Measurements from ENCODE around the gene SH3GL1. TPM values are rescaled to one million over a fixed set of nuclear protein-coding genes. Genes with fewer than 3 reads are reported as not detected.
A peak's percentile ranks its signal among the peaks of the same experiment; 100 is the strongest.

The SH3GL1 gene
- total RNA-seq, 1 donor from 2014 or later = 78.5 TPM

DNA sequence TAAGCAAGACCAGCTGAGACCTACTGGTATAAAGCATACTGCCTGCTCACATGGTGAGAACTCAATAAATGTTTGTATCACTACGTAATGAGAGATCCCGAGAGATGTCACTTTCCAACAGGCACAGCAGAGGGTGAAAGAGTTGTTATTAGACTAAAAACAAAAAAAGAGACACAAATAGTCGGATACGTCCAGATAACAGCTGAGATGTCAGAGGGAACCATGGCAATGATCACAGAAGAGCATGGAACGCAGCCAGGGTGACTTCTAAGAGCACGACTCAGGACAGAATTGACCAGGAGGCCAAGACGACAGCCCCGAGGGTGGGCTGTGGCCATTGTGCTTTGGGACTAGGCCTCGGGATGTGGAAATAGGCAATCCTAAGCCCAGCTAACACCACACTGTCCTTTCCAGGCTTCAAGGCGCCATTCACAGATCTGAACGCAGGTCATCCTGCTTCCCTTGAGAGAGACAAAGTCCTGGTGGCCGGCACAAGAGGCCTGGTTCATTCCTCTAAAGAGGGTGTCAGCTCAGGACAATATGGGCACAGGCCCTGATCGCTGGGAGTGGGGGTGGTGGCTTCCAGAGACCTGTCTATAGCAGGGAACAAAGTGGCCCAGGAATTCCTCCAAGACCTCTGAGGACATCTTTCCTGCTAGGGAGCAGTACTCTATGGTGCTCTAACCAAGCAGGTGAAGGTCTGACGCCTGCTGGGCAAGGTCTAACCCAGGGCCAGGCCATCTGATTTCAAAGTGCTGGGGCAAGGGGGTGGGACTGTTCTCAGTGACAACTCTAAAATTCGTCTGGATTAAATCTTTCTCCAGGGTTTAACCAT is 3.2 kb downstream of the SH3GL1 start:
- DNase-seq (ENCODE audit: low spot score) = no peak

DNA sequence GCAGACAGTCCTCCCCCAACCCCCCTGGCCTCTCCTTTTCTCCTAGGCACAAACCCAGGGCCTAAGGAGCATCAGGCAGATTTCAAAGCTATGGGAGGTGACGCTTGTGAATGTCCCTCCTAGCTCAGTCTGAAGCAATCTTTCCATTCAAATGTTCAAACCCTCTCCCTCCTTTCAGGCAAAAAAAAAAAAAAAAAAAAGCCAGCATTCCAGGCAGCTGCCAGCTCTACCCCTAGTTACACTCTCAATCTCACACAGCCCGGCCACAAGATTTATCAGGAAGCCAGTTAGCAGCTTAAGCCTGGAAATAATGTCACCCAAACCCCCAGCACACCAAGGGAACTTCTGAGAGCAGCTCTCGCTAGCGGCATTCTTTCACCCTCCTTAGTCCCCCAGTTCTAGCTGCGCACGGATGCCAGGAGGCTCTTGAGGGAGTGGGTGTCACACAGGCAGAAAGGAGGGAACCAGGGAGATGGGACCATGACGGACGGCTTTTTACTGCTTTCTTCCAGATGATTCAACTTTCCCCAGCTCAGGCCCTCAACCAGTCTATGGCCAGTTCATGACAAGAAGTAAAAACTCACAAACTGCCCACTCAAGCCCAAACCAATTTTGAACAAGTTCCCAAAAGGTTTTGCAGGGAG is 6.3 kb downstream of the SH3GL1 start:
- DNase-seq (ENCODE audit: low spot score) = no peak

DNA sequence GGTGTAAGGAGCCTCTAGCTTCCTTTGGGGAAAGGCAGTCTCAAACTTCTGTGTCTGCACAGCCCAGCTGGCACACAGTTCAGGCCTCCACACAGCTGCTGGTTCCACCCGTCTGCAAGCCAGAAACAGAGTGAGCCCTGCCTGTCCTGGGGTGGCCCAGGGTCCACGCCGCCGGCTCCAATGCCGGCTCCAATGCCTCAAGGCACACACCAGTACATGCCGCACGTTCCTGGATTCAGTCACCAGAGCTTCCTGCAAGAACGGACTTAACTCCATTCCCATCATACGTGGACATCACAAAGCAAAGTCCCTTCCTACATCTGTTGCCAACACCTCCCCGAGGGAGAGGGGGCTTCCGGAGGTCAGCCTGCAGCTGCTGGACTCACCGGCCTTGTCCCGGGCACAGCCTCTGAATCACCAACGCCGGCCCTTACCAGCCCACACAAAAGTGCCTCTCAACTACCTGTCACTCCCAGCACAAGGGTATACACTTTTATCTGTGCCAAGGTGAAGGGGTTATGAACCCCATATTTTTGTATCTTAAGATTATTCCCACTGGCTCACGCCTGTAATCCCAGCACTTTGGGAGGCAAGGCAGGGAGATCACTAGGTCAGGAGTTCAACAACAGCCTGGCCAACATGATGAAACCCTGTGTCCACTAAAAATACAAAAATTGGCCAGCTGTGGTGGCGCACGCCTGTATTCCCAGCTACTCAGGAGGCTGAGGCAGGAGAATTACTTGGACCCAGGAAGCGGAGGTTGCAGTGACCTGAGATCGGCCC is 8.5 kb downstream of the SH3GL1 start:
- no peak for DNase-seq (ENCODE audit: low spot score)

DNA sequence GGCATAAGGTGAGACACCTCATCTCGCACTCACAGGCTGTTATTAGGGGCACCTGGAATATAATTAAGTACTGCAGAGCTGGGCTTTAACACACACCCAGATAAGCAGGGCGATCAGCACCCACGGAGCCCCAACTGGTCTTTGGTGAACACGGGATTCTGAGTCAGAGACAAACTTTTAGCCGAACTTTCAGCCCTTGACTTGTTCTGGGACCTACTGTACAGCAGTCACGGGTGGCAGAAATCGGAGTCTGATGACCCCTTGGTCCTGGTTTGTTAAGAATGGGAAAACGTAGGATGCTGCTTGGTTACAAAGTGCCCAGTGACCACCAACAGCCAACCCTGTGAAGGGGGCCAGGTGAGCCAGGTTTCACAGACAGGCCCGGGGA is 9.0 kb downstream of the SH3GL1 start:
- no peak for DNase-seq (ENCODE audit: low spot score)

DNA sequence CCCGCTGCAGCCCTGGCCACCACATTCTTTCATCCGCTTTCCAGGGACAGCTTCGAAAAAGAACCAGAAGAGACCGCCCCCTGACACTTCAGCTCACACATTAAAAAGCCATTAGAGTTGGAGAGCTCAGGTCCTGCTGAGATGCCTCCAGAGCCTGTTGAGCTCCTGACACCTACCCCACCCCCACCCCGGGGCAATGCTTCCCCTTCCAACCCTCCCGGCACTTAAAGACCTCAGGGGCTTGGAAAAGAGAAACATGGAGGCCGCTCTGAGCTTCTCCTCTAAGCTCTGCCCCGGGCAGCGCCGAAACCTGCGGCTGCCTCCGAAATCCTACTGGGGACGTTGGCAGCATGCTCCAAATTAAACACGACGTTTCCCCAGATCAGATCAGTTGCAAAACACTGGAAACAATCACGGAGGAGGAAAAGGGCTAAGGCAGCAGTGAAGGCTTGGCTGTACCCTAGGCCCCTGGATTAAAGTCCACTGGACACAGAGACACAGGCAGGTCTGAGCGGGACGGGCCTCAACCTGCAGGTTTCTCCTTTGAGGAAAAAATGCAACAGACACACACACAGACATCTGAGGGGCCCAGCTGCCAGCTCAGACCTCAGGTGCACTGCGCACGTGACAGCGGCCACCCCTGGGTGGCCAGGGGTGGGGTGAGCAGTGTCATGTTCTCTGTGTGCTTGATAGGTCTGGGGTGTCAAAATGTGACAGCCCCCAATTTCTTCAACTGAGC is 9.6 kb downstream of the SH3GL1 start:
- DNase-seq (ENCODE audit: low spot score) = no peak

DNA sequence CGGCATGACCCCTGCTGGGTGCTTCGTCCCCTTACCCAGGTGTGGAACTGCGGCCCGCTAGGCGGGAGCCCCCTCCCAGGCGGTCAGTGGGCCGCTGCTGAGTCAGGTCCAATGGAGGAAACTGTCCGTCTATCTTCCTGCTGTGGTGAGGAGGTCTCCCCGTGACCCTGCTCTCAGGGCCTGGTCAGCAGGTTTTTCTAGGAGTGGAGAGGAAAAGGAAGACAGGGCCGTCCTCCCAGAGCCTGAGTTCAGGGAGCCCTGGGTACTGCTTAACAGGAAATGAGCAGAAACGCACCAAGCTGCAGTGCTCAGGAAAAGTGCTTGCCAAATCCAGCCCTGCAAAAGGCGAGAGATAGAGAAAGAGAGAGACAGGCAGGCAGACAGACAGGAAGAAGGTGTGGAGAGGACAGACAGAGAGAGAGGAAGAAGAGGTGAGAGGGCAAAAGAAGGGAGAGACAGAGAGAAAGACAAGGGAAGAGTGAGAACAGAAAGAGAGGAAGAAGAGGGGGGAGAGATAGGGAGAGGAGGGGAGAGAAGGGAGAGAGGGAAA is 10.3 kb downstream of the SH3GL1 start:
- no peak for DNase-seq (ENCODE audit: low spot score)

DNA sequence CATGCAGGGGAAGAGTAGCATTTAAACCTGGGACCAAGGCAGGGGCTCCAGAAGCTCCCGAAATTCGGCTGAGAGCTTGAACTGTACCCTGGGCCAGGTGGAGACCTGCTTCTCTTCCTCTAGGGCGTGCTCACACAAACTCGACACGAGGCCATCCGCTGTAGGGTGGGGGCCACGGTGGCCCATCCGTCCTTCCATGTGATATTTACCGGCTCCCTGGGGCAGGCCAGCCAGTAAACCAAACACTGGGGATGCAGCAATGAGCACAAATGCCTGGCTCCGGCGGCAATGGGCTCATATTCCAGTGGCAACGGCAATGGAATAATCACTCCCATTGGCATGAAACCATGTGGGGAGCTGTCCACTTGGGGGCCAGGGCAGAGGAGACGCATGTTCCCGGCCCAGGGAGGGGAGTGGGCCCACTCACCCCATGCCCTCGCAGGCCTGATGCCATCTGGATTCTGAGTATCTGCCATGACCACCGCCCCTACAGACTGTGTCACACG is 10.8 kb downstream of the SH3GL1 start:
- no peak for DNase-seq (ENCODE audit: low spot score)

DNA sequence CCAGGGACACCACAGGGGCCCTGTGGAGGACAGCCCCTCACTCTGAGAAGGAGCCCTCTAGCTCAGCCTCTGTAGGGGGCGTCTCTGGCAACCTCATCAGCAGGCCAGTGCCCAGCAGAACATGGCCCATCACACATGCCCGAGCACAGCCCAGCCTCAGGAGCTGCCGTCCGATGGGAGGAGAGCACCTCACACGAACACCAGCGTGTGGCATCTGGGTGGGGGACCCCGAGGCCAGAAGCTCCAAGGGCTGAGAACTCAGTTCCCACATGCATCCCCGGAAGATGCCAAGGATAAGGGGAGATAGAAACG is 11.3 kb downstream of the SH3GL1 start:
- no peak for DNase-seq (ENCODE audit: low spot score)

DNA sequence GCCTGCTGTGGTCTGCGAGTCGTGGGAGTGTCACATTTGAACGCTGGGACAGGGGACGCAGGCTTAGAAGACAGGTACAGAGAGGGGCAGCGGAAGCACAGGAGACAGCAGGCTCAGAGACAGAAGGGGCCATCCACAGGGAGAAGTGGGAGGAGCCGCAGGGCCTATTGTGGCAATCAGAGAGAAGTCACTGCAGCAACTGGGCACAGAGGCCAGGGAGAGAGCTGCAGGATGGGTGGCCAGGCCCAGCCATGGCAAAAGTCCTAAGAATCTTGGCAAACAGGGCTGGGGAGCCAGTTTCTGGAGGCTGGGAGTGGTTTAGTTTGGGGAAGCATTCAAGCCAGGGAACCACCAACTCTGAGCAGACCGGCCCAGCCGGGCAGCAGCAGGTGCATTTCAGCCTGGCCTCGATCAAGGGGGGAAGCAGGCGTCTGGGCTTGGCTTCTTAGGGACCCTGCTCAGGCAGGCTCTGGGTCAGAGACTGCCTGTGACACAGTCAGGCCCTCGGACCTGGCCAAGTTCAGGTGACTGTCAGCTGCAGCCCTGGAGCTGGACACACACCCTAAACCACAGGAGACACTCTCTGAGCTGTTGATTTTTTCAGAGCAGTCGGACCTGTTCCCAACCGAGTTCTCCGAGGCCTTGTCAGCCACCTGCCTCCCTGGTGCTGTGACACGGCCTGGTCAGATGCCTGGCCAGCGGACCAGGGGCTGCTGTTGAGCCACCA is 11.8 kb downstream of the SH3GL1 start:
- DNase-seq (ENCODE audit: low spot score) = peak; percentile 76

DNA sequence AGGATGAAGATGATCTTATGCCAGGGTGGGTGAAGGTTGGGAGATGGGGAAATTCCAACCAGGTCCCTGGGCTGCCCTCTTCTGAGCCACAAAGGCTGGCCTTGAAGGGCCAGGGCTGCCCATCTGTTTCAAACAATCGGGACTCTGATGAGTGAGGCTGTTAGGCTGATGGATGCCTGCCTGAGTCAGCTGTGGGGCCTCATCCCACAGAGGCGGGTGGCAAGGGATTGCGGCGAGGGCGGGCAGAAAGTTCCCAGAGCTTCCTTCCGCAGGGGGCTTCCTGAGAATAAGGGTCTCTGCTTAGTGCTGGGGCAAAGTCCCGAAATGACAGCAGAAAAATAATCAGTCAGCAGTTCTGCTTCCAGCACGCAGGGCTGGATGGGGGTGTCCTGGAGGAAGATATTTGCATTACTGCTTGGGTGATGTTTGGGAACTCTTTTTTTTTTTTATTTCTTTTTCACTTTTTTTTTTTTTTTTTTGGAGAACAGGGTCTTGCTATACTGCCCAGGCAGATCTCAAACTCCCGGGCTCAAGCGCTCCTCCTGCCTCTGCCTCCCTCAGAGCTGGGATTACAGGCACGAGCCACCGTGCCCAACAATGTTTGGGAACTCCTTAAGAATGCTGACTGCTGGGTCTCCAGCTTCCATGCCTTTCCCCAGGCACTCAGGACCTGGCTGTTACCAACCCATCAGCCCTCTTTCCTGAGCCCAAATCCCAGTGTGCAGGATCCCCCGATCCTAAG is 14.1 kb downstream of the SH3GL1 start:
- no peak for DNase-seq (ENCODE audit: low spot score)

DNA sequence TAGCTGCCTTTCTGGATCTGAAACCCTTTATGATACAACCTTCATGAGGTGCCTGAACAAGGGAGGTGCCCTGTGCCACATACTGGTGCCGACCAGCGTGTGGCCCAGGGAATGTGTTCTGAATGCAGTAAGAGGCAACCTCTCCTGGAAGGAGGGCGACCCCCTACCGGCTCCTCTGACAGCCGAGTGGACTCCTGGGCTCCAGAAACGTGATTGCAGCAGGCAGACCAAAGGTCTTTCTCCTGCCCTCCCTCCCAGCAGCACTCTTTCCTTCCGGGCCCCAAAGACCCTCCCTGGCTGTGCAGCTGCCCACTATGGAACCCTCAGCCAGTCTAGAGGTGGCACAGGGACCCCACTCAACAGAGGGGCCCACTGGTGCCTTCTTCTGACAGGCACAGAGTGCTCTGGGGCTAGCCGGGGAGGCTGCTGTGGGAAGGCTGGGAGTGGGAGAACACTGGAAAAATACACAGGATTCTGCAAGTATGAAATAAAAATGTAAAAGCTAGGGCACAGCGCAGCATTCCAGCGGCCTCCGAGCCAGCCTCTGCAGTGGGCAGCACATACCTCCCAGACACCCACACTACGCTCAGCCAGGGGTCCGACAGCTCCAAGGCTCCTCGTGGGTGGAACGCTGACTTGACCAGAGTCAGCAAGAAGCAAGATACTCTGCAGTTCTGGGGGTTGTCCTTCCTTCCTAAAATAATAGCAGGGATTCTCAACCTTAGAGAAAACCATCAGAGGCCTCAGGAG is 14.9 kb downstream of the SH3GL1 start:
- no peak for DNase-seq (ENCODE audit: low spot score)

DNA sequence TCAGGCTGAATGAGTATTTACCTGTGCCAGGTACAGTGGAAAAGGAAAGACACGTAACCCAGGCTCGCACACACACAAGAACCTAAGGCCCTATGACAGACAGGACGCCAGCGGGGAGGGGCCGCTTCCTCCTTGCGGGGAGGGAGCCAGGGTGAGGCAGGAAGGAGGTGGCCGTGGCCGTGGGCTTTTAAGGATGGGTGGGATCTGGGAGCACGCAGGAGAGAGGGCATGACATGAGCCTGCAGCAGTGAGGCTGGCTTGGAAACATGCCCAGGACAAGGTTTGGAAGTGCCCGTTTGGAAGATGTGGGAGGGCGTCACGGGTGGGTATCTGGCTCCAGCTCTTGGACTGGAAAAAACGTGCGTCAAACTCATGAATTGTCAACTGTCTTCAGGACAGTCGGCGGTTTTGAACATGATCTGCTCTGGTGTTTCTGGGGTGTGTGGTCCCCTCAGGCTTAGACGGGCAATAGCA is 20.1 kb downstream of the SH3GL1 start:
- no peak for DNase-seq (ENCODE audit: low spot score)

DNA sequence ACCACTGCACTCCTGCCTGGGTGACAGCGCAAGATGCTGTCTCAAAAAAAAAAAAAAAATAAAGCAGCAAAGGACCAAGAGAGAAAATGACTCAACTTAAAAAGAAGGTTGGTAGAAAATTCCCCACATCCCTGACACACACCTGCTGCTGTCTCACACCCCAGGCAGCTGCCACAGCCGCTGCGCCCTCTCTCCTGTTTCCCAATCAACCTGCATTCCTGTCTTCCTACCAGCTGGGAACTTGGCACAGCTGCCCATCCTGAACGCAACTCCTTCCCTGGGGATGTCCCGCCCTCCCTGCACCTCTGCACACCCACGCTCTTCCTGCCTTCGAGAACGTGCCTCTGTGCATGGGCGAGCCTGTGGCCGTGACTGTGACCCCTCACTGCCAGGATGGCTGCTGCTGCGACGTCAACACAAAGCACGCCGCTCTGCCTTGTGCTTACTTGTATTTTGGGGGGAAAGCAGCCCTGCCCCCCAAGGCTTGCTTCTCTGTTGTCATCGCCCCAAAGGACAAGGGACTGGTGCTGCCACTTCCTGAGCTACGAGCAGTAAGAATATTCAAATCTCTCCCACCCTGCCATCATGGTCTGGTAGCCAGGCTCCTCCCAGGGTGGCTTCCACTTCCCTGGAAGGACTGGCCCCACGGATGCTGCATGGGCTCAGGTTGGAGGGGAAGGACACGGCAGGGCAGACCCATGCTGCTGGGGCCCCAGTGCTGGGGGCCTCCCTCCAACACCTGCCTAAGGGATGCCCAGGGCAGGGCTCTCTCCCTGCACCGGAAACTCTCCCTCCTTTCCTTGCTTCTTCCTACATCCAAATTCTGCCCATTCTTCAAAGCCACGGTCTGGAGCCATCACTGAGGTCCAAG is 20.7 kb downstream of the SH3GL1 start:
- no peak for DNase-seq (ENCODE audit: low spot score)

DNA sequence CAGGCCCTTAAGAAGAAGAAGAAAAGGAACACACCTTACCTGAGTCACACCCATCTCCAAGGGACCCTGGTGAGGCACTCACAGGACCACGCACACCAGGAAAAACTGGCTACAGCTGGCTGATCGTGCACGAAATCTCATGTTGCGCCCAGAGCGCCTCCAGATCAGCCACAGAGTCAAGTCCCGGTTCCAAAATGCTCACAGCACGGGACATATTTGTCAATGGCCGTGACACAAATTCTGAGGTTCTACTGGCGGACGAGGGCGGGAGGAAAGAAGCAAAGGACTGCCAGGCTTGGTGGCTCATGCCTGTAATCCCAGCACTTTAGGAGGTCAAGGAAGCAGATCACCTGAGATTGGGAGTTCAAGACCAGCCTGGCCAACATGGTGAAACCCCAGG is 21.5 kb downstream of the SH3GL1 start:
- no peak for DNase-seq (ENCODE audit: low spot score)

DNA sequence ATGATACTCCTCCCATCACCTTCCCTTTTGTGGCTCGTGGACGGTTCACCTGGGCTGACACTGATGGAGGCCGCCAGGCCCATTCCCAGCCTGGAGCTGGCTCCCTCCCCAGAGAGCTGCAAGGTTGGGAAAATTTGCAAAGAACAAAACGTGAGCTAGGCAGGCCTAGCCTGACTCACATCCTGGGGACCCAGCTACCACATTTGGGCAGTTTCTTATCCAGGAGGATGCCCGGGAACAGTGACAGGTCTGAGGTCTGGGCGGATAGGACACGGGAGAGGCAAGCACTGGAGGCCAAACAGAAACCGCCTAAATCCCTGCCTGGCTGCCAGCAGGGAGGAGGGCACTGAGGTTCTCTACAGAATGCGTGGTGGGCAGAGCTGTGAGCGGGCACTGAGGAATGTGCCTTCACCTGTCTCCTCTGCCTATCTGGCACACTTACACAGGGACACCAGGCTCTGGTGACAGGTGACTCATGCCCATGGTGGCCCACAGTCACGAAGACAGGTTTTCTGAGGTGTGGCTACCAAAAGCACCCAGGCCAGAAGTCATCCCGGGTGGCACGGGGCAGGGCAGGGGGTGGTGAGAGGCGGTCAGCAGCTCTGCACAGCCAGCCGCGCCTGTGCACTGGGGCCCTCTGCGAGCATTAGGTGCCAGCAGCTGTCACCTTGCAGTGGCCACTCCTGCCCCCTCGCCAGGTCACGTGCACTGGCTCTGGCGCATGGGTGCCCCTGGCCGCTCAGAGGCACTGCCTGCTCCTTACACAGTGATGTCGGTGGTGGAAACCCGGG is 23.2 kb downstream of the SH3GL1 start:
- peak; percentile 49 for DNase-seq (ENCODE audit: low spot score)

DNA sequence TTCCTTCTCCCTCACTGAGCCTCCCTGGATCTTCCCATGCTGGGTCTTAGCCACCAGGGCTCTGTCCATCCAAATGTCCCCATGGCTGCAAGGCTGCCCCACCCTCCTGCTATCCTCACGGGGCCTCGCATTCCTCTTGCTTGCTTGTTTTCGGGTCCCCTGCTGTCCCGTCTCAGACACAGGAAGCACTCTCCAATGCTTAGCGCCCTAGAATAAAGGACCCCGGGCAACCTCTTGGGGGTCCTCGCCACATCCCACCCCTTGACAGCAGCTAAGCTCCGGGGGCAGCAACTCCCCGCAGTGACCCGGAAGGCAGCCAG is 23.7 kb downstream of the SH3GL1 start:
- no peak for DNase-seq (ENCODE audit: low spot score)

DNA sequence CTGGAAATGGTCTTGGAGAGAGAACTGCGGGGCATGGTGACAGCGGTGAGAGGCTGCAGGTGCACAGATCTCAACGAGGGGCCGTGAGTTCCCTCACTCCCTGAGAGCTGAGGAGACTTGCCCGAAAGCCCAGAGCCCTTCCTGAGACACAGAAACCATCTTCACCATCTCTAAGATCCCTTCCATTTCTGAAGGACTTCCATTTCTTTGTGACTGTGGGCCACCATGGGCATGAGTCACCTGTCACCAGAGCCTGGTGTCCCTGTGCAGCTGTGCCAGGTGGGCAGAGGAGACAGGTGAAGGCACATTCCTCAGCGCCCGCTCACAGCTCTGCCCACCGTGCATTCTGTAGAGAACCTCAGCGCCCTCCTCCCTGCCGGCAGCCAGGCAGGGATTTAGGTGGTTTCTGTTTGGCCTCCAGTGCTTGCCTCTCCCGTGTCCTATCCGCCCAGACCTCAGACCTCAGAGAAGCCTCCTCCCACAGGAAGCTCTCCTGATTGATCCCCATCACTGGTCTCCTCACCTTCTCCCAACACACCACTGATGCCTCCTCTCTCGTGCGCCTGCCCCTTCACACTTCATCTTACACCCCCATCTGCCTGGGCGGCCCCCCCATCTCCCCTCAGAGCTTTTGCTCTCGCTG is 24.2 kb downstream of the SH3GL1 start:
- DNase-seq (ENCODE audit: low spot score) = peak; percentile 43
